ENCODE data around the gene C4BPA. TPM values are rescaled to one million over a fixed set of nuclear protein-coding genes. Genes with fewer than 3 reads are reported as not detected.

Gene C4BPA
- total RNA-seq, 1 experiment from 2014 or later = not detected

DNA sequence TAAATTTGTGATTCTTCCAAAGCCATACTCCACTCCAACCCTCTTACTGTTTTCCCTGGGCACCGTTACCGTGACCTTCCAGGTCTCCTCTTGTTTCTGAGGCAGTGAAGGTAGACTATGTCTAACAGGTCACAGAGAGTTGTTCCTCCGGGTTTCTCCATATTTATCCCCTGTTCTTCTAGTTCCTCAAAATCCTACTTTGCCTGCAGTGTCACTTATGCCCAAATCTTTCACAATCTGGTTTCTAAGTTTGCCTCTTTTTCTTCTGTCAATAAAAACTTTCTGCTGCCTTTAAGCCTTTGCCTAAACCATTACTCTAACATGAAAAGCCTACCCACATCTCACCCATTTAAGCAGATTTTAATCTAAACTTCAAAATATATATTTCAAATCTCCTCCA, 87.7 kb downstream of the C4BPA start:
- H3K36me3 ChIP-seq = no peaks in the 10 kb centered on the region
- DNase-seq = no peak
- peaks cover 5% of the 10 kb centered on the region for H3K9me3 ChIP-seq
- no peaks in the 10 kb centered on the region for H3K27me3 ChIP-seq
- H3K4me3 ChIP-seq = no peak overlapping the region

DNA sequence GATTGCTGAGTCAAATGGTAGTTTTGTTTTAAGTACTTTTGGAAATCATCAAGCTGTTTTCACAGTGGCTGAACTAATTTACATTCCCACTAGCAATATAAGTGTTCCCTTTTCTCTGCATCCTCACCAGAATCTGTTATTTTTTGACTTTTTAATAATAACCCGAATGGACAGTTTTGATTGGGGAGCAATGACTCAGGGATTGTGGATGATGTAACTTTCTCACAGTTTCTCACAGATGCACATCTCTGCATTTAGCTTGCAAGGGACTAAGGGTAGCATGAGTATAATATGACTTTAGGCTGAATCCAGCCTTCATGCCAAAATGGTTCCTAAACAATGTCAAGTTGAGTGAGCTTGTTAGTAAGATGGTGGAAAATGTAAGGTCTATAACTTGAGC, 90.2 kb downstream of the C4BPA start:
- Histone ChIP-seq H3K27me3 (no peaks in the 10 kb centered on the region), H3K4me3 (no peak overlapping the region), H3K36me3 (no peaks in the 10 kb centered on the region), H3K9me3 (peaks cover 9% of the 10 kb centered on the region)
- DNase-seq = no peak

Other genes starting within 250 kb of the C4BPA start
- not detected in 2 replicates for gene IL20, start 238.6 kb upstream of the C4BPA start, total RNA-seq (2014; rRNA removed; shearing (Covaris generic); ENCODE audit: low replicate concordance)
- not detected in 2 replicates for gene IL24, start 206.8 kb upstream of the C4BPA start, total RNA-seq (2014; rRNA removed; shearing (Covaris generic); ENCODE audit: low replicate concordance)
- 0.36 TPM in 1 of 2 replicates, not detected in the other for gene FCMR, start 182.3 kb upstream of the C4BPA start, total RNA-seq (2014; rRNA removed; shearing (Covaris generic); ENCODE audit: low replicate concordance)
- gene PIGR, start 157.8 kb upstream of the C4BPA start, total RNA-seq (2014; rRNA removed; shearing (Covaris generic); ENCODE audit: low replicate concordance) = not detected in 2 replicates
- not detected in 2 replicates for gene FCAMR, start 133.8 kb upstream of the C4BPA start, total RNA-seq (2014; rRNA removed; shearing (Covaris generic); ENCODE audit: low replicate concordance)
- gene C1orf116, start 71.5 kb upstream of the C4BPA start, total RNA-seq (2014; rRNA removed; shearing (Covaris generic); ENCODE audit: low replicate concordance) = 0.26 TPM in 1 of 2 replicates, not detected in the other
- 5.4 and 5.5 TPM in 2 replicates for gene YOD1, start 53.0 kb upstream of the C4BPA start, total RNA-seq (2014; rRNA removed; shearing (Covaris generic); ENCODE audit: low replicate concordance)
- gene PFKFB2, start 51.0 kb upstream of the C4BPA start, total RNA-seq (2014; rRNA removed; shearing (Covaris generic); ENCODE audit: low replicate concordance) = 1.9 and 2.4 TPM in 2 replicates
- 3.5 TPM in 1 of 2 replicates, not detected in the other for gene C4BPB, start 15.4 kb upstream of the C4BPA start, total RNA-seq (2014; rRNA removed; shearing (Covaris generic); ENCODE audit: low replicate concordance)
- 133 and 252 TPM in 2 replicates for gene CD55, start 217.4 kb downstream of the C4BPA start, total RNA-seq (2014; rRNA removed; shearing (Covaris generic); ENCODE audit: low replicate concordance)